GM18520 (cell line): ENCODE data around the gene PEF1.

Source experiments
- ATAC-seq: cut with Tn5 transposase; IDR thresholded peaks from one replicate; pipeline ENCODE4 v1.9.1; 2021; ENCODE audit not compliant: unreplicated experiment

PEF1 gene

GRCh38 chr1:31671561-31672201 lies 27.0 kb upstream of the PEF1 start:
- ATAC-seq: no peak

DNA sequence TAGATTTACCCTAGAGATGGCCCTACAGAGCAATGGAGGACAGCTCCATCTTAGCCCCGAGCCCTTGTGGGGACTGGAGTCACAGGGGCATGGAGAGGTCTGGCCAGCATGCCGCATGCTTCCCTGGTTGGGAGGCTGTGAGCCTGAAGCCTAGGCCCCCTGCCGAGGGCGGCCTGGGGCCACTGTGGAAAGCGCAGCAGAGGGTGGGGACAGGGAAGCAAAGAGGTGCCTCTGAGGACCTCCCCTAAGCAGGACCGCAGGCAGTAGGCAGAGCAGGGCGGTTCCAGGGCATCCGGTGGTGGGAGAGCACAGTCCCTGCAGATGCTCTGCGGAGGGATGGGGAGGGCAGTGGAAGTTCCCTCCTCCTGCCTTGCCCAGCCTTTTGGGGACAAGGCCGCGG lies 26.5 kb upstream of the PEF1 start:
- ATAC-seq: no peak

- ATAC-seq: no peak
Measured at GRCh38 chr1:31670593-31670964, 25.9 kb upstream of the PEF1 start.

GRCh38 chr1:31669786-31670592 lies 25.3 kb upstream of the PEF1 start:
- no peak for ATAC-seq

DNA sequence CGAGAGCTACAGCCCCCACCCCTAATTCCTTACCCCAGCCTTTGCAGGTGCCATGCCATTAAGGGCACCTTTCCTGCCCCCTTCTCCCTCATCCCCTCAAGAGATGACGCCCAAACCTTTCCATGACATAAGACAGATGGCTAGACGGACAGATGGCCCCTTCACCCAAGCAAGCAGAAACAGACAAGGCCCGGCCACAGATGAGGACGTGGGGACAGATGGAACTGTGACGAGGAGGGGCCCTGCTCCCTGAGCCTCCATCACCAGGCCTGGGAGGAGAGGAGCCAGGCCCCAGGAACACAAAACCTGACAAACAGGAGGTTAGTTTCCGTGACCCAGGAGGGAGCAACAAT lies 24.7 kb upstream of the PEF1 start:
- ATAC-seq: no peak

GRCh38 chr1:31668303-31668883 lies 23.7 kb upstream of the PEF1 start:
- no peak for ATAC-seq

DNA sequence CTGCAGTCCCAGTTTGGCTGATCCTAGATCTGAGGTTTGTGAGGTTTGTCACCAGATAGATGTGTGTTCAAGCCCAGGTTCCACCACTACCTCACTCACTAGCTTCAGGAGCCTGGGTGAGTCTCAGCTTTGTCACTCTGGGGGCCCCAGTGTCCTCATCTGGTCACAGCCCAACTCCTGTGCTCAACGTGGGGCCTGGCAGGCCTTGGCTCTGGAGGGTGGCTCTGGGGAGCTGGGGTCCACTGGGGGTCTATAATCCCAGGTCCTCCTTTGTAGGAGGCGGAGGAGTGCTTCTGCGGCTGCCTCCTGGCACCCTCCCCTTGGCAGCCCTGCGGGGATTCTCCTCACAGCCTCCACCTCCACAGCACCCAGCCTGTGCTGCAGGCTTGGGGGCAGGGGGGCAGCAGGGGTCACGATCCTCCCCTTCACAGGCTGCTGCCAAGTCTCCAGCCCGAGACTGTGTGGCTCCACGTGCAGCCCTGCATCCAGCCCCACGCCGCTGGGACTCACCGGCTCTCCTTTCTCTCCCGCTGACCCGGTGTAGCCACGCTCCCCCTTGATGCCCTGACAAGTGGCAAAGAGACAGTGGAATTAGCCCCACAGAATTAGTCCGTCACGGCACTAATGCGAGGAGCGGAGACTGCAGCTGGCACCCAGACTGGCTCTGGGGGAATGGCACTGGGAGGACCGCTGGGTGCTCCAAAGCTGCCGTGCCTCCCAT lies 22.5 kb upstream of the PEF1 start:
- ATAC-seq: no peak

DNA sequence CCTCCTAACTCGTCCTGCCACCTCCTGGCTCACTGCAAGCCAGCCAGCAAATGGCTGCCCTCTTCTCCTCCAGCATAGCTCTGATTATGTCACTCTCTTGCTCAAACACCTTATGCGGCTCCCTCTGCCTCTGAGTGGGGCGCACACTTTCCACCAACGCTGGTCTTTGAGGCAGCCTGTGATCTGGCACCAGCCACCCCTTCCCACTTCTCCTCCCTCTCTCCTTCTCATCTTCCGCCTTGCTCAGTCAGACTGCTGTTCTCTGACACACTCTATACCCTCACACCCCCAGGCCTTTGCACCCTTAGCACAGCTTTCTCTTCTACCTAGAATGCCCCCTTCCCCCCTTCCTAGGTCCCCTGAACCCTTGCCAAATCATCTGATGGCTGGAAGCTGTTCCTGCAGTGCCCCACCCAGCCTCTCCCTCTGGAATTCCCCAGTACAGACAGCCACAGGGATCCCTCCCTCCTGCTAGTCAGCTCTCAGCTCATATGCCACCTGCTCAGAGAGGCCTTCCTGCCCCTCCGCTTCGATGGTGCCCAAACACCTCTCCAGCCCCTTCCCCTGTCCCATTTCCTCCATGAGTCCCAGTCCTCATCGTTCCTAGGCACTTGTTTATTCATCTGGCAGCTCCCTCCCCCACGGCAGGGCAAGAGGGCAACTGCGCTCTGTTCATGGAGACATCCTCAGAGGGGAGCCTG lies 21.7 kb upstream of the PEF1 start:
- ATAC-seq: no peak

GRCh38 chr1:31665234-31665878 lies 20.7 kb upstream of the PEF1 start:
- no peak for ATAC-seq

DNA sequence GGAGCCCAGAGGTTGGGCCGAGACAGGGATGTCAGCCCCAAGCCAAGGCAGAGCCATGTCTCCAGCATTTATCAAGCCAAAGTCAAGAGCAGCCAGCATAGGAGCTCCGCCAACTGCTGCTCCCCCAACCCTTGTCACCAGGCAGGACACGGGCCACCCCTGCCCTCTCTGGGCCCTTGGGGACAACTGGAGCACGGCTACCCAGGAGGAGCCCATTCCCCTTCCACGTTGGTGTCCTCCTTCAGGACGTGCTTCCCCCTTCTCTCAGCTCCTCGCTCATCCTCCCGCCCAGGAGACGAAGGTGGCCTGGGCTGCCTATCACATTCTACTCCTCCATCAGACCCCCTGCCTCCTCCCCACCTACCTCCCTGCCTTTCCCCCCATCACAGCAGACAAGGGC lies 19.9 kb upstream of the PEF1 start:
- ATAC-seq: no peak

DNA sequence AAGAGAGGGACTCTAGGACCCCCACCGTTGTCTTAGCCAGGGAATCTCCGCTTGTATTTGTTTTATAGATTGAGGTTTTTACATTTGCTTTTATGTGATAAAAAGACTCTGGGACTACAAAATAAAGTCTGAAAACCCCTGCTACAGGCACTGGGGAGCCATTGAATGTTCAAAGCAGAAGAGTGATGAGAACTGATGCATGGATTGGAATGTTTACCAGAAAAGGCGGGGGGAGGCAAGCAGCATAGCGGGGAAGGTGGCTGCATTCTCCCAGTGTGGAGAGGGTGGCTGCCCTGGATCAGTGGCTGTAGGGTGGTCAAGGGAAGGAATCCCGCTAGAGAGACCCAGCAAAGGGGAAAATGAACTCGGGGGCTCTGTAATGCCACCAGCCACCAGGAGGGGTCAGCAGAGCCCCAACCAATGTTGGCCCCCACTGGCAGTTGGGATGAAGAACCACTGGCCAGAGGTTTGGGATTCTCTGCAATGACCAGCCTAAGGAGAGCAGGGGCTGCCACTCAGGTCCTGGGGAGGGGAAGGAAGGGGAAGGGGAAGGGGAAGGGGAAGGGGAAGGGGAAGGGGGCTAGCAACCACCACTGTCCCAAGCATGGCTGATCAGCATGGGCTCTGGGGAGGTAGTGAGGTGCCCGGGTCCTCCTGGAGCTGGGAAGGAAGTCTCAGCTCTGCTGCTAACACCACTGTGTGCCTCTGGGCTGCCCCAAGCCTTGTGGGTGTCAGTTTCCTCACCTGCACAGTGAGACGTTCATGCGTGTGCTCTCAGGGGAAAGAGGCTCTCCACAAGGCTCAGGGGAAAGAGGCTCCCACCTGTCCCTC lies 19.2 kb upstream of the PEF1 start:
- ATAC-seq: no peak

DNA sequence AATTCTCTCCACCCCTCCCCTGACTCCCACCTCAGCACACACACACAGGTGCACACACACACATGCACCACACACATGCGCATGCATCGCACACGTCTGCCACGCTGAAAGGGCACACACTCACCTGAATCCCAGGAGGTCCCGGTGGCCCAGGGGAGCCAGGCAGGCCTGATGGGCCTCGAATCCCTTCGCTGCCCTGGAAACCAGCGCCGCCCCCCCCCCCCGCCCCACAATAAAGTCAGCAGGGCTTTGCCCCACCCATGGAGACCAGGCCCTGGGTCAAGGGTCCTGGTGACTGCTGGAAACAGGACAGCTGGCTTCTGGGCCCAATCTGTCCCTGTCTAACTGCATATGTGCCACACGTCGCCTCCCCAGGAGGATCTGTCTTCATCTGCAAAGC lies 17.8 kb upstream of the PEF1 start:
- ATAC-seq: no peak

DNA sequence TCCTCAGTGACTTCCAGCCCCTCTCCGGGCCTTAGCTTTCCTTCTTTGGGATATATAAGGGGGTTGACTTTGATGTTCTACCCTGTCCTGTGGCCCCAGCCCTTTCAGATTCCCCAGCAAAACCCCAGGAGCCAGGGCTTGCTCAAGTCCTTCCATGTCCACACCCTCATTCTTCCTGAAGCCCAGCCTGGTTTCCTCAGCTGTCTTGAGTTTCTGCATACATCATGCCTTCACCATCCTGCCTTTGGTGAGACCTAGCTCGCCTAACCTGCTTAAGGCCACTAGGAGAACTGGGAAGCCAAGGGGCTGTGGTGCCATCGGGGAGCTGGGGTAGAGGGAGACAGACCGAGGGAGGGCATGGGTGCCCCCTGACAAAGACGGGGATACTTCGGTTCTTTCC lies 17.2 kb upstream of the PEF1 start:
- ATAC-seq: no peak

GRCh38 chr1:31660871-31661455 lies 16.3 kb upstream of the PEF1 start:
- no peak for ATAC-seq

DNA sequence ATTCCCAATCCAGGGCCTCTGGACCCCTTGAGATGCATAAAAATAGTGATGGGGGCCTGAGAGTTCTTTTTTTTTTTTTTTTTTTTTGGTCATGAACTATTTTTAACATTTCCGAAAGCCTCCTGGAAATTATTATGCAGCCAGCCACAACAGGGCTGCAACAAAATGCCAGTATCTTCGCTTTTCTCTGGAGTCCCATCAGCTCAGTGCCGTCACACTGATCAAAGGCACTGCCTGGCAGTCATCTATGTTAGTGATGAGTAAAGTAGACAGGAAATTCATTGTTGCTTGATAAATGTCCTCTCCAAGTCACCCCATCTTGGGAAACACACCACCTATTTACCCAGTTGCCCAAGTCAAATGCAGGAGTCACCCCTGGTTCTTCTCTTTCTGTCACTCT lies 15.2 kb upstream of the PEF1 start:
- no peak for ATAC-seq

- no peak for ATAC-seq
Measured at GRCh38 chr1:31658721-31659120, 14.0 kb upstream of the PEF1 start.

- no peak for ATAC-seq
Measured at GRCh38 chr1:31657972-31658510, 13.4 kb upstream of the PEF1 start.

- ATAC-seq: no peak
Measured at GRCh38 chr1:31657020-31657804, 12.5 kb upstream of the PEF1 start.
